ENCODE data around the gene ATAD2B. TPM values are rescaled to one million over a fixed set of nuclear protein-coding genes. Genes with fewer than 3 reads are reported as not detected.

ATAD2B gene
- total RNA-seq, 1 donor from 2014 or later = 5.2 TPM

GRCh38 chr2:23708771-23709170 lies 218.2 kb downstream of the ATAD2B start:
- TF ChIP-seq CTCF (conservative IDR thresholded peaks at IDR 0.05; ENCODE audit: low read depth, low read length) = no peak

GRCh38 chr2:23707096-23707495 lies 219.8 kb downstream of the ATAD2B start:
- TF ChIP-seq CTCF (conservative IDR thresholded peaks at IDR 0.05; ENCODE audit: low read depth, low read length) = no peak
- H3K4me3 ChIP-seq (ENCODE audit: low read depth, low read length) = no peak overlapping the region
- no peak for DNase-seq (ENCODE audit: low read depth)

More at GRCh38 chr2:23708771-23709170, 218.2 kb downstream of the ATAD2B start:
- DNase-seq (ENCODE audit: low read depth) = no peak
- H3K4me3 ChIP-seq (ENCODE audit: low read depth, low read length) = no peak overlapping the region

- TF ChIP-seq CTCF (conservative IDR thresholded peaks at IDR 0.05; ENCODE audit: low read depth, low read length) = no peak
- no peak for DNase-seq (ENCODE audit: low read depth)
- no peak overlapping the region for H3K4me3 ChIP-seq (ENCODE audit: low read depth, low read length)
These were observed 220.3 kb downstream of the ATAD2B start for GRCh38 chr2:23706613-23707078.

- H3K4me3 ChIP-seq (ENCODE audit: low read depth, low read length) = no peak overlapping the region
- DNase-seq (ENCODE audit: low read depth) = no peak
- TF ChIP-seq CTCF (conservative IDR thresholded peaks at IDR 0.05; ENCODE audit: low read depth, low read length) = no peak
These were observed 220.9 kb downstream of the ATAD2B start for GRCh38 chr2:23705771-23706612.

- no peak for TF ChIP-seq CTCF (conservative IDR thresholded peaks at IDR 0.05; ENCODE audit: low read depth, low read length)
- no peak overlapping the region for H3K4me3 ChIP-seq (ENCODE audit: low read depth, low read length)
- no peak for DNase-seq (ENCODE audit: low read depth)
These were observed 223.1 kb downstream of the ATAD2B start for GRCh38 chr2:23703583-23704385.

GRCh38 chr2:23703037-23703582 lies 223.8 kb downstream of the ATAD2B start:
- no peak for DNase-seq (ENCODE audit: low read depth)
- no peak overlapping the region for H3K4me3 ChIP-seq (ENCODE audit: low read depth, low read length)
- TF ChIP-seq CTCF (conservative IDR thresholded peaks at IDR 0.05; ENCODE audit: low read depth, low read length) = no peak
